Psoas muscle (tissue), 8 donors: Measurements from ENCODE around the gene MYBPC2. TPM values are rescaled to one million over a fixed set of nuclear protein-coding genes. Genes with fewer than 3 reads are reported as not detected.
A peak's percentile ranks its signal among the peaks of the same experiment; 100 is the strongest.

ENCODE experiments used
- ATAC-seq, 4 donors: fragments of 200-7000 bp; cut with Tn5 transposase; one replicate each; pipeline ENCODE4 v1.9.1; 2020; ENCODE audit warnings: moderate library complexity in 3 of 4, mild to moderate bottlenecking in 2 of 4
- DNase-seq, 2 donors: peaks; one replicate each; pipeline ENCODE4 v3.0.0-alpha.2; 2020
- H3K27ac ChIP-seq: fragments of 200-600 bp; one replicate; pipeline ENCODE4 v1.8.0; 2022
- H3K27me3 ChIP-seq, 3 donors: fragments of 200-600 bp in 1 of 3; one replicate each; pipeline versions ENCODE4 v1.6.1 to v1.8.0; 2013 to 2022; ENCODE audit warnings: low read length in 2 of 3, mild to moderate bottlenecking in 2 of 3, moderate library complexity in 1 of 3; ENCODE audit not compliant: insufficient read depth in 3 of 3
- H3K36me3 ChIP-seq, 2 donors: fragments of 200-600 bp in 1 of 2; one replicate each; pipeline versions ENCODE4 v1.6.1 to v1.8.0; 2013 to 2022; ENCODE audit warnings: low read depth in 1 of 2, mild to moderate bottlenecking in 1 of 2, moderate library complexity in 1 of 2; ENCODE audit not compliant: insufficient read depth in 1 of 2
- H3K4me1 ChIP-seq: fragments of 200-600 bp; one replicate; pipeline ENCODE4 v1.8.0; 2022
- H3K4me3 ChIP-seq: fragments of 200-600 bp; one replicate; pipeline ENCODE4 v1.8.0; 2022; ENCODE audit warnings: mild to moderate bottlenecking
- H3K9me3 ChIP-seq: fragments of 200-600 bp; one replicate; pipeline ENCODE4 v1.8.0; 2022
- CTCF ChIP-seq: fragments of 200-600 bp; IDR thresholded peaks from one replicate; pipeline ENCODE4 v1.8.0; 2022; ENCODE audit warnings: antibody characterized with exemption
- WGBS, 3 donors: extraction: QIAGEN DNeasy Blood & Tissue Kit; methylation state at CpG; one replicate each; pipeline versions ENCODE4 v1.1.6 to v1.1.7; 2013; 5-methylcytosine and 5-hydroxymethylcytosine counted together
- intact Hi-C, 2 donors: fragments of 100-400 bp; cut with DNase I; formaldehyde crosslinking; loops; one replicate each; pipeline versions ENCODE4 v1.11.0 to v1.14.2; 2022
- polyA plus RNA-seq, 3 donors: library from polyadenylated mRNA; stranded (reverse); fragments of 200-250 nt; gene quantifications; one replicate each; pipeline ENCODE4 v1.2.3, GENCODE V29; 2013
- total RNA-seq, 4 donors: library from RNA; stranded (reverse); fragmentation: NEBNext Ultra II Directional in 2 of 4; extraction: Animal tissue kit (Norgen Biotek cat#: 25700) in 2 of 4; gene quantifications; one replicate each; pipeline versions ENCODE4 v1.2.1 to v1.2.4, GENCODE V29; 2021 to 2023
- donor health status: healthy with polysubstance abuse.
- donor health status: DM: no; HTN: no; CAD: no; lungs with moderate emphysema.
- donor health status: Bipolar disorder and iron deficiency.
- donor health status: healthy.
- donor health status: DM: yes; HTN: yes; CAD: no.
- donor health status: DM: no; HTN: no; CAD: no.
- donor health status: DM: no; HTN: no; CAD: no.
- donor health status: DM: yes; HTN: yes; CAD: no.

MYBPC2 gene
- total and polyA plus RNA-seq, 7 donors, result 65.8 to 1,898 (median 1,123) TPM

GRCh38 chr19:50427318-50427925 is 5.3 kb upstream of the MYBPC2 start:
- Histone ChIP-seq H3K27me3 (peaks cover 0 to 7% (median 4%) of the 10 kb centered on the region in 3 donors), H3K9me3 (no peaks in the 10 kb centered on the region), H3K4me1 (peaks cover 14% of the 10 kb centered on the region), H3K4me3 (peak overlapping the region; percentile 47), H3K36me3 (no peaks in the 10 kb centered on the region), H3K27ac (peak overlapping the region; percentile 66)
- WGBS, 3 donors, result 75 to 83% (median 82%) methylated on average over 24 to 26 of the region's 26 CpGs
- intact Hi-C loops, result loop anchor here in 1 of 2 donors (5.0 kb wide), 1 partner anchor 40 kb away; no protein-coding TSS in a partner anchor
- DNase-seq (peak in 1 of 2 donors; percentile 39), ATAC-seq (no peak)
- no peak for TF ChIP-seq CTCF

- WGBS, 3 donors, result 5 to 8% (median 7%) methylated on average over 25 to 38 of the region's 38 CpGs
- H3K4me3 ChIP-seq, result peak overlapping the region; percentile 47
- no peak for TF ChIP-seq CTCF
- ATAC-seq, result peak; percentile 62 to 77 (median 68)
- no peaks in the 10 kb centered on the region for H3K36me3 ChIP-seq
- H3K4me1 ChIP-seq, result peaks cover 18% of the 10 kb centered on the region
- peak overlapping the region; percentile 66 for H3K27ac ChIP-seq
- intact Hi-C loops, result loop anchor here in 1 of 2 donors (5.0 kb wide), 1 partner anchor 41 kb away; no protein-coding TSS in a partner anchor
- H3K27me3 ChIP-seq, result peaks cover 0 to 10% (median 0%) of the 10 kb centered on the region in 3 donors
- H3K9me3 ChIP-seq, result no peaks in the 10 kb centered on the region
- DNase-seq, result peak; percentile 86 to 94
Measured at GRCh38 chr19:50427997-50428425, 4.7 kb upstream of the MYBPC2 start.

- no peak for DNase-seq
- H3K4me1 ChIP-seq, result peaks cover 18% of the 10 kb centered on the region
- TF ChIP-seq CTCF, result no peak
- H3K36me3 ChIP-seq, result no peaks in the 10 kb centered on the region
- intact Hi-C loops, result loop anchor here in 1 of 2 donors (5.0 kb wide), 1 partner anchor 42 kb away; no protein-coding TSS in a partner anchor
- WGBS, 3 donors, result 80 to 87% (median 83%) methylated on average over 7 of the region's 7 CpGs
- H3K9me3 ChIP-seq, result no peaks in the 10 kb centered on the region
- H3K27me3 ChIP-seq, result peaks cover 0 to 11% (median 0%) of the 10 kb centered on the region in 3 donors
- no peak for ATAC-seq
- H3K27ac ChIP-seq, result peak overlapping the region; percentile 66
- no peak overlapping the region for H3K4me3 ChIP-seq
Measured at GRCh38 chr19:50428772-50429463, 3.8 kb upstream of the MYBPC2 start.

- intact Hi-C loops, result no loop called here
- Histone ChIP-seq H3K27ac (peak overlapping the region; percentile 87), H3K9me3 (no peaks in the 10 kb centered on the region), H3K4me1 (peaks cover 18% of the 10 kb centered on the region), H3K27me3 (peaks cover 0 to 11% (median 0%) of the 10 kb centered on the region in 3 donors), H3K4me3 (peak overlapping the region; percentile 79), H3K36me3 (peaks cover 0 to 9% of the 10 kb centered on the region in 2 donors)
- ATAC-seq (no peak), DNase-seq (no peak)
- WGBS, 3 donors, result 20 to 24% (median 20%) methylated on average over 13 of the region's 13 CpGs
- TF ChIP-seq CTCF, result no peak
Measured at GRCh38 chr19:50430888-50431342, 1.8 kb upstream of the MYBPC2 start.
